Anterior cingulate cortex (tissue), 58 donors: Measurements from ENCODE around the gene VPS11.

ENCODE experiments used
- DNase-seq, 58 donors: peaks; one replicate each; lab custom pipeline; 2025; lab: John Stamatoyannopoulos, UW

Gene VPS11

GRCh38 chr11:119065369-119065768 is 2.2 kb upstream of the VPS11 start:
- DNase-seq, result no peak

GRCh38 chr11:119077839-119078238 is 10.2 kb downstream of the VPS11 start:
- DNase-seq, result no peak

- no peak for DNase-seq
Measured at GRCh38 chr11:119078675-119079420, 11.2 kb downstream of the VPS11 start.

GRCh38 chr11:119081682-119082260 is 14.2 kb downstream of the VPS11 start:
- DNase-seq, result peak in 34 of 58 donors; percentile 12 to 77 (median 52)

- DNase-seq, result peak; percentile 64 to 100 (median 94)
Measured at GRCh38 chr11:119084663-119085436, 17.2 kb downstream of the VPS11 start, which contains the start of gene HMBS. Gene HMBS (plus strand): TSS chr11:119084881. CDS start chr11:119085034, 153 bp downstream.

GRCh38 chr11:119085437-119085847 is 17.8 kb downstream of the VPS11 start:
- peak in 3 of 58 donors; percentile 48 to 59 (median 56) for DNase-seq

- DNase-seq, result no peak
Measured at GRCh38 chr11:119087123-119087522, 19.5 kb downstream of the VPS11 start.

GRCh38 chr11:119087747-119088241 is 20.2 kb downstream of the VPS11 start:
- no peak for DNase-seq

- DNase-seq, result no peak
Measured at GRCh38 chr11:119088406-119088805, 20.8 kb downstream of the VPS11 start.

GRCh38 chr11:119089319-119089718 is 21.7 kb downstream of the VPS11 start:
- DNase-seq, result no peak

- DNase-seq, result peak in 1 of 58 donors; percentile 15
Measured at GRCh38 chr11:119091178-119091577, 23.6 kb downstream of the VPS11 start.

GRCh38 chr11:119091966-119092879 is 24.6 kb downstream of the VPS11 start:
- no peak for DNase-seq

GRCh38 chr11:119092880-119093842 is 25.5 kb downstream of the VPS11 start:
- peak in 2 of 58 donors; percentile 10 for DNase-seq

GRCh38 chr11:119093942-119094815 is 26.6 kb downstream of the VPS11 start:
- peak in 7 of 58 donors; percentile 17 to 61 (median 31) for DNase-seq

GRCh38 chr11:119094816-119095065 is 27.1 kb downstream of the VPS11 start:
- peak in 37 of 58 donors; percentile 46 to 84 (median 75) for DNase-seq

- peak; percentile 93 to 100 (median 99) for DNase-seq
Measured at GRCh38 chr11:119095066-119095880, 27.7 kb downstream of the VPS11 start.

- DNase-seq, result no peak
Measured at GRCh38 chr11:119099711-119100110, 32.1 kb downstream of the VPS11 start.
